Dendritic cell treated with granulocyte-macrophage colony-stimulating factor and Interleukin-4, amounts not matched to agents 40 ng/mL and 50 ng/mL, for 4 days (primary cell): ENCODE data around the gene NMRAL1.

Source experiments
- H3K27ac Mint-ChIP-seq: one replicate; pipeline ENCODE4 v1.8.0; 2022; ENCODE audit warnings: mild to moderate bottlenecking, mixed read lengths
- H3K27me3 Mint-ChIP-seq: one replicate; pipeline ENCODE4 v1.8.0; 2022; ENCODE audit warnings: mild to moderate bottlenecking, mixed read lengths
- H3K36me3 Mint-ChIP-seq: one replicate; pipeline ENCODE4 v1.8.0; 2022; ENCODE audit warnings: low read depth, mixed read lengths
- H3K4me1 Mint-ChIP-seq: one replicate; pipeline ENCODE4 v1.8.0; 2022; ENCODE audit warnings: low read depth, mixed read lengths
- H3K4me3 Mint-ChIP-seq: one replicate; pipeline ENCODE4 v1.8.0; 2022; ENCODE audit warnings: mild to moderate bottlenecking, moderate library complexity, mixed read lengths
- H3K9me3 Mint-ChIP-seq: one replicate; pipeline ENCODE4 v1.8.0; 2022; ENCODE audit warnings: mixed read lengths
- intact Hi-C: fragments of 100-400 bp; cut with micrococcal nuclease; formaldehyde crosslinking; loops from one replicate; pipeline ENCODE4 v1.15.0; 2022

NMRAL1 gene

GRCh38 chr16:4437366-4437765 lies 37.1 kb downstream of the NMRAL1 start:
- Mint-ChIP-seq H3K27me3 (no peaks in the 10 kb centered on the region), H3K36me3 (peaks cover 97% of the 10 kb centered on the region)

GRCh38 chr16:4435337-4436067 lies 38.9 kb downstream of the NMRAL1 start:
- Mint-ChIP-seq H3K9me3 (no peaks in the 10 kb centered on the region), H3K36me3 (peaks cover 95% of the 10 kb centered on the region), H3K27me3 (no peaks in the 10 kb centered on the region), H3K27ac (no peak overlapping the region), H3K4me1 (no peaks in the 10 kb centered on the region), H3K4me3 (no peak overlapping the region)
- intact Hi-C loops: no loop called here

More at GRCh38 chr16:4437366-4437765, 37.1 kb downstream of the NMRAL1 start:
- Mint-ChIP-seq H3K4me3 (no peak overlapping the region), H3K9me3 (no peaks in the 10 kb centered on the region), H3K4me1 (no peaks in the 10 kb centered on the region), H3K27ac (no peak overlapping the region)
- intact Hi-C loops: no loop called here

- H3K27ac Mint-ChIP-seq: no peak overlapping the region
- H3K36me3 Mint-ChIP-seq: peaks cover 93% of the 10 kb centered on the region
- no peaks in the 10 kb centered on the region for H3K4me1 Mint-ChIP-seq
Measured at GRCh38 chr16:4433914-4434787, 40.3 kb downstream of the NMRAL1 start.

GRCh38 chr16:4433228-4433627 lies 41.2 kb downstream of the NMRAL1 start:
- no peak overlapping the region for H3K27ac Mint-ChIP-seq
- no peak overlapping the region for H3K4me3 Mint-ChIP-seq
- H3K4me1 Mint-ChIP-seq: no peaks in the 10 kb centered on the region
- no peaks in the 10 kb centered on the region for H3K9me3 Mint-ChIP-seq
- intact Hi-C loops: no loop called here
- peaks cover 94% of the 10 kb centered on the region for H3K36me3 Mint-ChIP-seq
- H3K27me3 Mint-ChIP-seq: no peaks in the 10 kb centered on the region

More at GRCh38 chr16:4433914-4434787, 40.3 kb downstream of the NMRAL1 start:
- intact Hi-C loops: no loop called here
- no peaks in the 10 kb centered on the region for H3K9me3 Mint-ChIP-seq
- no peak overlapping the region for H3K4me3 Mint-ChIP-seq
- H3K27me3 Mint-ChIP-seq: no peaks in the 10 kb centered on the region

- intact Hi-C loops: no loop called here
- no peaks in the 10 kb centered on the region for H3K9me3 Mint-ChIP-seq
- H3K4me1 Mint-ChIP-seq: peaks cover 14% of the 10 kb centered on the region
- no peak overlapping the region for H3K4me3 Mint-ChIP-seq
- no peak overlapping the region for H3K27ac Mint-ChIP-seq
- H3K36me3 Mint-ChIP-seq: peaks cover 77% of the 10 kb centered on the region
- H3K27me3 Mint-ChIP-seq: no peaks in the 10 kb centered on the region
Measured at GRCh38 chr16:4431023-4431422, 43.4 kb downstream of the NMRAL1 start.

- peaks cover 23% of the 10 kb centered on the region for H3K4me1 Mint-ChIP-seq
- no peaks in the 10 kb centered on the region for H3K9me3 Mint-ChIP-seq
- H3K4me3 Mint-ChIP-seq: no peak overlapping the region
- intact Hi-C loops: no loop called here
- no peak overlapping the region for H3K27ac Mint-ChIP-seq
- H3K36me3 Mint-ChIP-seq: peaks cover 67% of the 10 kb centered on the region
- H3K27me3 Mint-ChIP-seq: no peaks in the 10 kb centered on the region
Measured at GRCh38 chr16:4428500-4428899, 45.9 kb downstream of the NMRAL1 start.

GRCh38 chr16:4426722-4427372 lies 47.6 kb downstream of the NMRAL1 start:
- Mint-ChIP-seq H3K27ac (peak overlapping the region; percentile 99), H3K9me3 (no peaks in the 10 kb centered on the region), H3K4me3 (peak overlapping the region; percentile 98), H3K4me1 (peaks cover 23% of the 10 kb centered on the region), H3K36me3 (peaks cover 52% of the 10 kb centered on the region), H3K27me3 (no peaks in the 10 kb centered on the region)
- intact Hi-C loops: no loop called here

GRCh38 chr16:4426021-4426684 lies 48.3 kb downstream of the NMRAL1 start:
- H3K36me3 Mint-ChIP-seq: peaks cover 45% of the 10 kb centered on the region
- intact Hi-C loops: no loop called here
- peak overlapping the region; percentile 99 for H3K27ac Mint-ChIP-seq
- H3K4me1 Mint-ChIP-seq: peaks cover 30% of the 10 kb centered on the region
- peak overlapping the region; percentile 98 for H3K4me3 Mint-ChIP-seq
- H3K9me3 Mint-ChIP-seq: no peaks in the 10 kb centered on the region
- no peaks in the 10 kb centered on the region for H3K27me3 Mint-ChIP-seq

- Mint-ChIP-seq H3K36me3 (peaks cover 40% of the 10 kb centered on the region), H3K27ac (peak within 1 kb of the TSS; percentile 99), H3K9me3 (no peaks in the 10 kb centered on the region), H3K27me3 (no peaks in the 10 kb centered on the region), H3K4me1 (peaks cover 36% of the 10 kb centered on the region), H3K4me3 (peak within 1 kb of the TSS; percentile 98)
- intact Hi-C loops: loop anchor here (1.0 kb wide), 1 partner anchor 10 kb away; no protein-coding TSS in a partner anchor
Measured at GRCh38 chr16:4425378-4426020, 48.9 kb downstream of the NMRAL1 start, which contains the start of gene DNAJA3. Gene DNAJA3 (plus strand): TSS chr16:4425868. CDS start chr16:4425882, 14 bp downstream.

GRCh38 chr16:4420505-4421105 lies 53.8 kb downstream of the NMRAL1 start:
- intact Hi-C loops: no loop called here
- Mint-ChIP-seq H3K4me1 (peaks cover 48% of the 10 kb centered on the region), H3K9me3 (no peaks in the 10 kb centered on the region), H3K36me3 (peaks cover 16% of the 10 kb centered on the region), H3K27ac (peak overlapping the region; percentile 85), H3K4me3 (peak overlapping the region; percentile 33), H3K27me3 (no peaks in the 10 kb centered on the region)

GRCh38 chr16:4419402-4419959 lies 54.9 kb downstream of the NMRAL1 start:
- H3K4me3 Mint-ChIP-seq: no peak overlapping the region
- no peaks in the 10 kb centered on the region for H3K27me3 Mint-ChIP-seq
- intact Hi-C loops: loop anchor here (5.0 kb wide), 1 partner anchor 67 kb away; the partner anchor contains the start of gene PAM16
- peaks cover 16% of the 10 kb centered on the region for H3K36me3 Mint-ChIP-seq
- H3K27ac Mint-ChIP-seq: peak overlapping the region; percentile 85
- peaks cover 53% of the 10 kb centered on the region for H3K4me1 Mint-ChIP-seq
- no peaks in the 10 kb centered on the region for H3K9me3 Mint-ChIP-seq

GRCh38 chr16:4416200-4417032 lies 58.0 kb downstream of the NMRAL1 start, which contains the start of gene CORO7:
Gene CORO7 (minus strand): TSS chr16:4416596. CDS start chr16:4416518, 78 bp downstream.
- Mint-ChIP-seq H3K27me3 (no peaks in the 10 kb centered on the region), H3K4me3 (peak within 1 kb of the TSS; percentile 86), H3K27ac (peak within 1 kb of the TSS; percentile 97), H3K9me3 (no peaks in the 10 kb centered on the region), H3K36me3 (peaks cover 44% of the 10 kb centered on the region), H3K4me1 (peaks cover 73% of the 10 kb centered on the region)
- intact Hi-C loops: loop anchor here (5.0 kb wide), 1 partner anchor 64 kb away; the partner anchor contains the start of gene PAM16
